HTR-8/SVneo (cell line): Measurements from ENCODE around the gene MAP3K10.
"Not testable (repeated sequence)": the region's sequence is repeated elsewhere in the genome, so short reads cannot be mapped to it uniquely, and the experiment has no call there.

Experiments used
- DNase-seq: peaks from one replicate; pipeline ENCODE4 v3.0.0; 2011; ENCODE audit warnings: low spot score, mixed read lengths; ENCODE audit not compliant: insufficient read length
- FAIRE-seq: peaks from 2 replicates; lab custom pipeline; 2011; peaks lifted over from hg19 to GRCh38; lab: Jason Lieb, UNC

The MAP3K10 gene

DNA sequence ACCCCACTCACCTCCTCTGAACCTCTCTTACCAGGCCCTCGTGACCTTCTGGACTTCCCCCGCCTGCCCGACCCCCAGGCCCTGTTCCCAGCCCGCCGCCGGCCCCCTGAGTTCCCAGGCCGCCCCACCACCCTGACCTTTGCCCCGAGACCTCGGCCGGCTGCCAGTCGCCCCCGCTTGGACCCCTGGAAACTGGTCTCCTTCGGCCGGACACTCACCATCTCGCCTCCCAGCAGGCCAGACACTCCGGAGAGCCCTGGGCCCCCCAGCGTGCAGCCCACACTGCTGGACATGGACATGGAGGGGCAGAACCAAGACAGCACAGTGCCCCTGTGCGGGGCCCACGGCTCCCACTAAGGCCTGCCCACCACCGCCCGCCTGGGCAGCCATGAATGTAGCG lies 23.7 kb downstream of the MAP3K10 start:
- FAIRE-seq (no peak), DNase-seq (no peak)

DNA sequence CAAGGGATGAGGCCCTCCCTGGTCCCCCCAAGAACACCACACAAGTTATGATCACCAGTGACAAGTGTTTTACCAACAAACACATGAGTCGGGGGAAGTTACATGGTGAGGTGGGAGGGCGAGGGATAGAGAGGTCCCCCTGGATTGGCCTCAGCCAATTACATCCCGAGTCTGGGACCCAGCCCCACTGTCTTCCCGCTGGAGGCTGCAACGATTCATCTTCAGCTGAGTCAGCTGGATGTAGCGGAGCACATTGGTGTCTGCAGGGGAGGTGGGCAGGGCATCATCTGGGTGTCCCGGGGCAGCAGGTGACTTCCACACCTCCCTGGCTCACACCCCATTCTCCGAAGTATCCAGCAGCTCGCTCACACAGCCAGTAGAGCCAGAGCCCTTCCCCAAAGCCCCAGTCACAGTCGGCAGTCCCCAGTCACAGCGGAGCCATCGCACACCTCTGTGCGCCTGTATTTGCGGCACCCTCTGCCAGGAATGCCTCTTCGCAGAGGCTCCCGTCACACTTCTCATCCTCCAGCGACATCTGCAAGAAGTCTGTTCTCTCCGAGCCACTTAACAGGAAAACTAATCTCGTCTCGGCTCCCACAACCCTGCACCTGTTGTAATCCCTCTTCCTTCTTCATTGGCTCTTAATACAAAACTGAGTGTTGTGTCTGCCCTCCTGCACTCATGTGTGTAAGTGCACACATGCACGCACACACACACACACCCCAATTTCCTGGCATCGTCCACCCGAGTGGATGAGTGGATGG lies 25.0 kb downstream of the MAP3K10 start:
- DNase-seq (no peak), FAIRE-seq (no peak)

DNA sequence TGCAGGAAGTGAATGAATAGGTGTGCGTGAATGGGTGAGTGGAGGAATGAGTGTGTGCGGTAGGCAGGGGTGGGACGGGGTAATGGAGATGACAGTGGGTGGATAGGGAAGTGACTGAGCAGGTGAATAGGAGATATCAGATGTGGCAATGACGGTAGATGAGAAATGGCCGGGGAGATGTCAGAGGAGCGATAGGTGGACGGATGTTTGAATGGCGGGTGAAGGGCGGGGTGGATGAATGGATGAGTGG lies 25.5 kb downstream of the MAP3K10 start:
- no peak for FAIRE-seq
- DNase-seq = no peak

DNA sequence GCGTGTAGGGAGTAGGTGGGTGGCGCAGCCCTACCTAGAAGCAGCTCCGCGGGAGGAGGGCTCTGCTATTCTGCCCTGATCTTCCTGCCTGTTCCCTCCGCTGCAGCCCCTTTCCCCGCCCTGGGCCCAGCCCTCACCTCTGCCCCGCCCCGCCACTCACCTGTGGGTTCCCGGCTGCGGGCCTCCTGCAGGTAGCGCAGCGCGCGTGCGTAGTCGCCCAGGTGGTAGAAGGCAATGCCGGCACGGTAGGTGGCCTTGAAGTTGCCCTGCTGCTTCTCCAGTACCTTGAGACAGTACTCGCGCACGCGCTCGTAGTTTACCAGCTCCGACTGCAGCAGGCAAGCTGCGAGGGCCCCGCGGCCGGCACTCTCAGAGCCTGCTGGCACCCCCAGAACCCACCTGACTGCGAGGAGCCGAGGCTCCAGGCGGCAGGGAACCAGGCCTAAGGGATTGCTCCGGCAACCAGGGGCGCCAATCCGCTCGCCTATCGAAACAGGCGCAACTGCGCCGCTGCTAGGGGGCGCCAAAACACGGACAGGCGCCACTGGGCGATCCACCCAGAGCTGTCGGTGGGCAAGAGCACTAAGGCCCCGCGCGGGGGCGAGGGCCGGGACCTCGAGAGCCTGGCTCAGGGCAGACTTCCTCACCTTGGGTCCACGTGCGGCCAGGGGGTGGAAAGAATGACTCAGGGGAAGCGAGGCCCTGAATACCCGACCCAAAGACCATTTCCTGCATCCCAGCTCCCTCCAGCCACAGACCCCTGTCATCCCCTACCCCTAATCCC lies 26.0 kb downstream of the MAP3K10 start:
- no peak for FAIRE-seq
- DNase-seq = no peak

DNA sequence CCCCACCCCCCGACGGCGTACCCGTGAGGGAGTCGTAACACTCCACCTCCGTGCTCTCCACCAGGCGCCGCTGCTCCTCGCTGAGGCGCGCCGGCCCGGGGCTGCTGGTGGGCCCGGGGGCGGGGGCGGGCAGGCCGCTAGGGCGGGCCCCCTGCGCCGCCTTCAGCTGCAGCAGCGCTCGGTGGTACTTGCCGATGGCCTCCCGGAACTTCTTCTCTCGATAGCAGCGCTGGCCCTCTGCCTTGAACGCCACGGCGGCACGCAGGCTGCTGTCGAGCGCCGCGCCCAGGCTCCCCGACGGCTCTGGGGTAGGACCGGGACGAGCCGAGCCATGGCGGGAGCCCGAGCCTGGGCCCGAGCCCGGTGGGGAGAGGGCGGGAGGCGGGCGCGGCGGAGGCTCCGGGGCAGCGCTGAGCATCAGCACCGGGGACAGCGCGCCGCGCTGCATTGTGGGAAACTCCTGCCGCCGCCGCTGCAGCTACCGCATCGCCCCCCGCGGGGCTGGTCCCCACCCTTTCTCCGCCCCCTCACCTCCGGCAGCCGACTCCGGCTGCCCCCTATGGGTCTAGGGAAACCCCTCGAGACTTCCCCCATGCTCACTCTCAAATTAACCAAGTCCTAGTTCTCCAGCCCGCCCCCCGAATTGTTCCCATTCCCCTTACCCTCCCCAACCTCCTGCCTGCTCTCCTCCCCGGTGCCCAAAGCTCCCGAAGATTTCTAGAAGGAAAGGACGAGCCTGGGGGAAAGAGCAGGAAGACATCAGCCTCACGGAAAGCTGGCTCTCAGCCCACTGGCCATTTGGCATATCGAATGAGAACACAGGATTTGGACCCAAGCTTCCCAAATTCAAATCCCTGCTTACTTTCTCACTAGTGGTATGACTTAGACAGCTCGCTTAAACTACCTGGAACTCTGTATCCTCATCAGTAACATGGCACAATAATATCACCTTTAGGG lies 27.0 kb downstream of the MAP3K10 start, which contains the start of gene TTC9B:
TTC9B (minus strand) TSS at position 451 of the 957 bp plus-strand sequence; CDS start at position 448, 3 bp downstream.
- FAIRE-seq (no peak), DNase-seq (no peak)

DNA sequence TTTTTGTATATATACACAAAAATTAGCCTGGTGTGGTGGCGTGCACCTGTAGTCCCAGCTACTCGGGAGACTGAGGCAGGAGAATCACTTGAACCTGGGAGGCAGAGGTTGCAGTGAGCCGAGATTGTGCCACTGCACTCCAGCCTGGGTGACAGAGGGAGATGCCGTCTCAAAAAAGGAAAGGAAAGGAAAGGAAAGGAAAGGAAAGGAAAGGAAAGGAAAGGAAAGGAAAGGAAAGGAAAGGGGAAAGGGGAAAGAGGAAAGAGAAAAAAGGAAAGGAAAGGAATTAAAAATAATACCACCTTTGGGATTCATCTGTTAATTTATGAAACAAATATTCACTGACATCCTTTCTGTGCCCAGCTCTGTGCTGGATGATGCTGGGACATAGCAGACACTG lies 27.8 kb downstream of the MAP3K10 start:
- FAIRE-seq, DNase-seq: not testable (repeated sequence)

DNA sequence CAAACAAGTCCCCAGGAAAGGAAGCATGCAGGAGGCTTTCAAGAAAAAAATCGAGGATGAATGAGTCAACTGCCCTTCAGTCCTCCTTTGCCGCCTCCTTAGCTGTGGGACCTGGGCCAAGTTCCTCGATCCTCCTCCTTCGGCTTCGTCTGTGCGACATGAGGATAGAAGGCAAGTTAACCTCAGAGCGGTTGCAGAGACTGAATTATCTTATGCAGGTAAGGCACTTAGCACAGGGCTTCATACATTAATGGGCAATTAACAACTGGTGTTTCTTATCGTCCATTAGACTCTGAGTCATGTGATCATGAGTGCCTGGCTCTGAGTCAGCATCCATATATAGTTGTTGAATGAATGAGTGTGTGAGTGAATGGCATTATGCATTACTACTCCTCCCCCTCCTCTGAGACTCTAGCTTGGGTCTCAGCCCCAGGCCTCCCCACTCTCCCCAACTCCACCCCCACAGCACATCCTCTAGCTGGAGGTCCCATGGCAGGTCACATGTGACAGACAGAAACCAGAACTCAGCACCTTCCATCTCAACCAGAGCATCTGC lies 28.6 kb downstream of the MAP3K10 start:
- DNase-seq (peak; percentile 74), FAIRE-seq (peak; percentile 68)

DNA sequence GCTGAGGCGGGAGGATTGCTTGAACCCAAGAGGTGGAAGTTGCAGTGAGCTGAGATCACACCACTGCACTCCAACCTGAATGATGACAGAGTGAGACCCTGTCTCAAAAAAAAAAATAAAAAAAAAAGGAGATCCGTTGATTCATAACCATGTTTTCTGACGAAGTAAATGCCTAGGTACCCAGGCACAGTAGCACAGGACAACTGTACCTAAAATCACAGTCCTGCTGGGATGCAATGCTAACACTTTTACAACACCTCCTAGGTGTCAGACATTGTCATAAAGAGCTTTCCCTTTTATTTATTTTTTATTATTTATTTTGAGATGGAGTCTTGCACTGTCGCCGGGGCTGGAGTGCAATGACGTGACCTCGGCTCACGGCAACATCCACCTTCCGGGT lies 29.4 kb downstream of the MAP3K10 start:
- DNase-seq (no peak), FAIRE-seq (no peak)

DNA sequence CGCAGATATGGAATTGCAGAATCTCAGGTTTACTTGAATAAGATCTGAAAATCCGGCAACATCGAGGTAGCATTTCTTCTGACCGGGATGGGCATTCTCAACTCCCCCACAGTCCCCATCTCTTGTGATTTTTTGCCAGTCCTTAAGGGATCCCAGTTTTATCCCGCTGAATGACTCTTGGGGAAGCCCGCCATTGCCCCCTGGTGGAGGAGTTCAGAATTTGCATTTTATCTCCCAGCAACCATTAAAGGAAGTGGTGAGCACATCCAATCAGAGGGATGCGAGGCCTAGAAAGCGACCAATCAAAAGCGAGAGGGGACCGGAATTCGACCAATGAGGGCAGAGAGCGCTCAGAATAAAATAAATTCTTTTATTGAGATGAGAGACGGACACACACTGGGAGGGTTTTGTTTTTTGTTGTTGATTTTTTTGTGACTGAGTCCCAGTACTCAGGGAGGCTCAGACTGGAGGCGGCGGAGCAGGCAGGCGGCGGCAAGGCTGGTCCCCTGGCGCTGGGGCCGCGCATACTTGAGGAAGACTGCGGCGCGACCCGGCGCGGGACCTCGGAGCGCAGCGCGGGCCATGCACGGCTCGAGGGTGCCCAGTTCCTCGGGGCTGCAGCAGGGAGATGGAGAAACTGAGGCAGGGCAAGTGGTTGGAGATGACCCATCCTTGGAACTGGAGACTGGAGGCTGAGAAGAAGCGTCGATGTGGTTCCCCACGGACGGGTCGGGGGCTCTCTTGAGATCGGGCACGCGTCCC lies 30.8 kb downstream of the MAP3K10 start:
- no peak for FAIRE-seq
- DNase-seq = peak; percentile 96

DNA sequence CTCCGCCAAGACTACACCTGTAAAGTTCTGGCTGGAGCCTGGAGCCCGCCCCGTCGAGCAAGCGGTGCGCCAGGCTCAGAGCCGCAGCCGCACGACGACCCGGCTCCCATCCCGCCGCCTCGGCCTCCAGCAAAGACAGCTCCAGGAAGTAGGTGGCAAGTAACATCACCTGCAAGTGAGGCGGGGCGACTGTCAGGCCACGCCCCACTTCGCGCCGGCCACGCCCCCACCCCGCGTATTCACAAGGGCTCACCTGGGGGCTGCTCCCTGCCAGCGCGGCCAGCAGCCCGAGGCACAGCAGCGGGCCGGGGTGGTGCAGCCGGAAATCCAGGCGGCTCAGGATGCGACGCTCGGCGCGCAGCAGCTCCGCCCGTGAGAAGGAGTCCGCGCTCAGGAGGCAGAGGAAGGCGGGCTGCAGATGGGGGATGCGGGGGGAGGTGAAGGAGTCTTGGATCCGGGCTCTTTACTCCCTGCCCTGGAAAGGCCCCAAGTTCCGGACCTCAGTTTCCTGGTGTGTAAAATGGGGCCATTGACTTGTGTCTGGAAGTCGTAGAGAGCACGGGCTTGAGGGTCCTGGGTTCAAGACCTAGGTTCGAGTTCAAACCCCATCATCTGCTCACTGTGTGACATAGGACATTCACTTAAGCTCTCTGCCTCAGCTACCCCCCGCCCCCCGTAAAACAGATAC lies 32.1 kb downstream of the MAP3K10 start:
- FAIRE-seq (no peak), DNase-seq (no peak)

DNA sequence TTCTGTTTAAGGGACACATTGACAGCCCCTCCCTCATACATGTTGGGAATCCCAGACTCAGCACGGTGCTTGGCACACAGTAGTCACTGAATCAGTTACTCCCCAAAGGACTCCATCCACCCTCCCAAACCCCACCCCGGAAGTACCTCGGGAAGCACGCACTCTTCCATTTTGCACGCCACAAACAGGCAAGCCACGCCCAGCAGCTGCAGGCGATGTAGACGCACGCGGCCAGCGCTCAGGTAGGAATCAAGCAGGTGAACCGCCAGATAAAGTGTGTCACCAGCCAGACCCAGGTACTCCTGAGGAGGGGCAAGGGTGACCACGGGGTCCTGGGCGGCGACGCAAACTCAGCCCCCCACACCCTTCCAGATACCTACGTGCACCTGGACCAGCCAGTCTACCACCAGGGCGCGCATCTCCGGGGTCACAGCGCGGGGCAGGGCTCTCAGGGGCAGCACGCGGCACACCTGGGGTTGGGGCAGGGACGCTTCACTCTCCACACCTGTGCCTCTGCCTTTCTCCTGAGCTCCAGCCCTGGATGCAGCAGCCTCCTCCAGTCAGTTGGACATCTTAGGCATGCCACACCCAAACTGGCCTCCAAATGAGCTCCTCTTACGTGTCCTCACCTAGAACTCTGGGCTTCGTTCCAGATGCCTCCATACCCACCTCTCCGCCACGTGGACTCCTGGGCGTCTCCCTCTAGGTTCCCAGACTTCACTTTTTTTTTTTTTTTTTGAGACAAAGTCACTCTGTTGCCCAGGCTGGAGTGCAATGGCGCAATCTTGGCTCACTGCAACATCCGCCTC lies 33.3 kb downstream of the MAP3K10 start:
- no peak for DNase-seq

DNA sequence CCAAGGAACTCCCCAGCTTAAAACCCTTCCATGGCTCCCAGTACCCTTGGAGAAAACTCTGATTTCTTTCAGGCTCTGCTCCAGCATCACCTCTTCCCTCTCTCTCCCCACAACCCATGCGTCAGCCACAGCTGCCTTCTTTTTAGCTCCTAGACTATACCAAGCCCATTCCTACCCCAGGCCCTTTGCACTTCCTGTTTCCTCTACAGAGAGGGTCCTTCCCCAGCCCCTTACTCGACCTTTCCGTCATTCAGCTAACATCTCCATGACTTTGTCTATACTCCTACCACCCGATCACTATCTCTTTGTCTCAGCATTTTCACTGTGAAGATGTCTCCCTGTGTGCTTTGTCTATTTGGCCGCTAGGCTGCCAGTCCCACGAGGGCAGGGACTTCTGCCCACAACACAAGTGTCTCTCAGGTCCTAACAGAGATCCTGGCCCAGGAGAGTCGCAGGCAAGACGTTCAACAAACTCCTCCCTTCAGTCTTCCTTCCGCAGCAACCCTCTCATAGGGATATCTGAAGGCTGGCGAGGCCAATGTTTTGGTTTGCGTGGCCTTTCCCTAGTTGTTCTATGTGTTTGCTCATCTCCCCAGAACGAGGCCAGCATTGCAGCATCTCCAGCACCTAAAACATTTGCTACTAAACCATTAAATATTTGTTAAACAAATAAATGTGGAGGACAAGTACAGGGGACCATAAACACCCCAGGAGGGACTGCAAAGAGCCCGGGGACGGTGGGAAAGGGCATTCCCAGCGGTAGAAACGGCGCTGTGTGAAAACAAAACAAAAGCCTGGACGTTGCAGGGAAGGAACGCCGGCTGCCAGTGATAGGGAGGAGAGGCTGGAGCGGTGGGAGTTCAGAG lies 34.4 kb downstream of the MAP3K10 start:
- no peak for DNase-seq
- no peak for FAIRE-seq

More for the DNA sequence above, 33.3 kb downstream of the MAP3K10 start:
- FAIRE-seq = no peak

DNA sequence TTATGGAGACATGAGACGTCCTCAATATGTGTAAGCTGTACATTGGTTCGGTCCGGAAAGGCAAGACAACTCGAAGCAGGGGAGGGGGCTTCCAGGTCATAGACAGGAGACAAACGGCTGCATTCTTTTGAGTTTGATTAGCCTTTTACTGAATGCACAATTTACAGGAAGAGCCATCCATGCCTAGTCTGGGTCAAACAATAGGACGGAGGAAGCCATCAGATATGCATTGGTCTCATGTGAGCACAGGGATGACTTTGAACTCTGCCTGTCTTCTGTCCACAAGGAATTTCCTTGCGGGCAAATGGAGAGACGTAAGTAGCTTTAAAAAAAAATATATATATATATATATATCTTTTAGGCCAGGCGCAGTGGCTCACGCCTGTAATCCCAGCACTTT lies 37.1 kb downstream of the MAP3K10 start:
- no peak for DNase-seq
- no peak for FAIRE-seq

DNA sequence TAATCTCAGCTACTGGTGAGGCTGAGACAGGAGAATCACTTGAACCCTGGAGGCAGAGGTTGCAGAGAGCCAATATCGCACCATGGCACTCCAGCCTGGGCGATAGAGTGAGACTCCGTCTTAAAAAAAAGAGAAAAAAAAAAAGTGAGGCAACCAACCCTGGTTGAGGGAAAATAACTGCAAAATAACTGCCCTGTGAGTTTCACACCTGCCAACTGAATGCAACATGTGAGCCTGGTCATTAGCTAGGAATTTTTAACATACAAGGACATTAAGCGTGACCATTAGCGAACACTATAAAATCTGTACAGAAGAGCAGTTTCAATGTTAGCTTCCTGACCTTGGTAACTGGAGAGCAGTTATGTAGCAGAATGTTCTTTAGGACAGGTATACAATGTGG lies 37.6 kb downstream of the MAP3K10 start:
- no peak for DNase-seq
- FAIRE-seq = no peak

DNA sequence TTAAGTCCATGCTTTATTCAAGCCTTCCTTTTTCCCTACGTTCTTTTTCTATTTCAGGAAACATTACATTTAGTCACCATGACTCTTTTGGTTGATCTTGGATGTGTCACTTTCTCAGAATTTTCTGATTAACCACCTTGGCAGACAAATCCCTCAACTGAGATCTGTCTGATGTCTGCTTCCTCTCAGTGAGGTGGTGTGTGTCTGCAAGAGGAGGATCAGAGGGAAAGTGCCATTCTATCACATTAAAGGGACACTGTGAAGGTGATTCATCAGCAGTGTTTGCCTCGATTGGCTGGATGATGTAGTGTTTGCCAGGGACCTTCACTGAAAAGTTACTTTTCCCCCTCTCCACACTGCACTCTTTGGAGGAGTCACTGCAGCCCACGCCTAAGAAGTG lies 38.3 kb downstream of the MAP3K10 start:
- FAIRE-seq = no peak

DNA sequence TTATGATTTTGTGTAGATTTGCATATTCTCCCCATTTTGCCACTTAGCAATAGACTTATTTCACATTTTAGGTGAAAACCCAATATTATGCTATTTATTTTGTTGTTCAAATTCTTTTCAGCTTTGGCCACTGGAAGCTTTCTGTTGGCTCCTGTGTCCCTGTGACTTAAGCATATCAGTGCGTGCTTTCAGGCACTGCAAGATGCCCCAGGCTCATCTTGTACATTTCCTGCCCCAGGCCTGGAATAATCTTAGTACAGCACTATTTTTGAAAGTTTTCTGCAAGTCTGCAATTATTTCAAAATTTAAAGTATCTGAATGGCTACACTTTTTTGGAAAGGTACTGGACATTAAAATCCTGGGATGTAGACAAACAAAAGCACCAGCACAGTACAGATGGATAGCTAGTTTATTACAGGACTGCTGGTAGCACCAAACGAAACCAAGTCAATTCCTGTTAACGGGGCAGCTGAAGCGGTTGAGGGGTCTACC lies 38.7 kb downstream of the MAP3K10 start:
- no peak for FAIRE-seq
- no peak for DNase-seq

More for the DNA sequence above, 38.3 kb downstream of the MAP3K10 start:
- no peak for DNase-seq

DNA sequence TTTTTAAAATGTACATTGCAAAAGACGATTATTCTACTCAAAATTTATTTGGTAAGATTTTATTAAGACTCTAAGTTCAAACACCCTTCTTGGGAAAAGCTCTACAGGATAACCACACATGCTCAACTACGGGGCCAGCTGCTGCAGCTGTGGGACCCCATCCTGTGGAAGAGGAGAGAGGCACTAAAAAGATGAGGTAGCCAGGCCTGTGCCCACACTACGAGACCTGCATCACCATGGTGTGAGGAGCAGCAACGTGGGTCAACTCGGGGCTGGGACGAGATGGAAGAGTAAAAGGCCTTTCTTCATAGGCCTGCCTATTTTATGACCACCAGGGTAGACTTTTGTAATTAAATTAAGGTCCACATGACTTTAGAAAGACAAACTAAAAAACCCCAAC lies 39.8 kb downstream of the MAP3K10 start:
- FAIRE-seq (no peak), DNase-seq (no peak)
